Body of pancreas (tissue), 4 donors: ENCODE measurements around the gene PEMT.

ENCODE experiments used
- CTCF ChIP-seq, 7 experiments: fragments of 450-650 bp in 4 of 7; fragments of 200-600 bp in 3 of 7; sonication (generic) in 3 of 7; IDR thresholded peaks; one replicate each; pipeline ENCODE4 v1.5.1; 2016 to 2019; ENCODE audit warnings: antibody characterized with exemption in 7 of 7
- POLR2A ChIP-seq, 3 donors: fragments of 450-650 bp; IDR thresholded peaks; one replicate each; pipeline ENCODE4 v1.6.1; 2016; ENCODE audit warnings: antibody characterized with exemption in 3 of 3, mild to moderate bottlenecking in 2 of 3

DNA sequence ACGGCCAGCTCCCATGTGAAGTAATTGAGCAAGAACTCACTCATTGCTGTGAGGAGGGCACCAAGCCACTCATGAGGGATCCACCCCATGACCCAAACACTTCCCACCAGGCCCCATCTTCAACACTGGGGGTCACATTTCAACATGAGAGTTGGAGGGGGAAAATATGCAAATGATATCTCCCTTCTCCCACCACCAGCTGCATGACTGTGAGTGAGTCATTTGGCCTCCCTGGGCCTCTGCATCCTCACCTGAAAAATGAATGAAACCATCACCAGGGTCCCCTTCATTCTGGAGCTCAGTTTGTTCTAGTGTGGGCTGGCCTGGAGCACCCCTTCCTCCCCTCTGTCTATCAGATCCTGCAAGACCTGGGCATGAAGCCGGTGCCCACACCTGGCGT, 121.5 kb downstream of the PEMT start:
- TF ChIP-seq CTCF (IDR thresholded peaks at IDR 0.05) (no peak), POLR2A (IDR thresholded peaks at IDR 0.05) (no peak)
